ENCODE data around the gene APELA.
"Not testable (repeated sequence)": the region's sequence is repeated elsewhere in the genome, so short reads cannot be mapped to it uniquely, and the experiment has no call there.

Gene APELA, protein sequence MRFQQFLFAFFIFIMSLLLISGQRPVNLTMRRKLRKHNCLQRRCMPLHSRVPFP

DNA sequence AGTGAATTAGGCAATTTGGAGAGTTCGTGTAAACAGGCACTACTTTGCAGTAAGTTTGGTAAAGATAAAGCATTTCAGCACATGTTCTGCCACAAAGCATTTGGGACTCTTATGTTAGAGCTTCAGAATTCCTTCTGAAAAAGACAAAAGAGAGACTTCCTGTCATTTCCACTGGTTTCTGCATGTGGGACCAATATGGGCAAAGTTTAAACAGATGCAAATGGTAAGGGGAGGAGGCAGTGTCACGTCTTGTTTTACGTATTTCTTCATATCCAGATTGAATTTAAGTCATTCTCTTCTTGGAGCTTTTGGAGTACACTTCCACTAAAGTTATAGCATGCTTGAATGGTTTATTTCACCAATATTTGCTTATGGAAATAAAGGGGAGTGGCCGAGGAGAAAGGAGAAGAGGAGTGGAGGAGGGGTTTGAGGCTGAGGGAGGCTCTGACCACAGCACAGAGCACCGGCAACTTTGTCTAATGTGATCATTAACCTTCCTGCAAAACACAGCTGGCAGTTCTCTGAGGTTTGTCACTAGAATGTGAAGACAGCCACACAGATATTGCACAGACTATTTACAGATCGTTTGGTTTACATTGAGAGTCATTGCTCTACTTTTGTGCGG lies at the start of gene APELA:
TSS of gene APELA (plus strand) at position 479 of the 625 bp plus-strand sequence. CDS start 154 bp downstream, outside the sequence.
- DNase-seq (ENCODE audit: low spot score): no peak

DNA sequence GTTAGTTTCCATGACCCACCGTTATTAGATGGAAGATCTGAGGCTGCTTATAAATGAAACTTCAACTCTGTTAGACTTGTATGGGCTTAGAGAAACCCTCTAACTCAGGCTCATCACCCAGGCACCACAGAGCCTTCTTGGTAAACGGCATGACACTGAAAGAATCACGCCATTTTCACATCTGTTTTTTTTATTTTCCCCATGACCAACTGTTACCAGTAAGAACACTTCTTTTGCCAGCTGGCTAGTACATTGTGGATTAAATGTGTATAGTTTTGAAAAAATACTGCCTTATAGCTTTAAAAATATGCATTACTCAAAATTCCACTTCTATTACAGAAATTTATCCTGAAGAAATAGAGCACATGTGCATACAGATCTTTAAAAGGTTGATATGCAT lies 48.0 kb upstream of the APELA start:
- no peak for DNase-seq (ENCODE audit: low spot score)

DNA sequence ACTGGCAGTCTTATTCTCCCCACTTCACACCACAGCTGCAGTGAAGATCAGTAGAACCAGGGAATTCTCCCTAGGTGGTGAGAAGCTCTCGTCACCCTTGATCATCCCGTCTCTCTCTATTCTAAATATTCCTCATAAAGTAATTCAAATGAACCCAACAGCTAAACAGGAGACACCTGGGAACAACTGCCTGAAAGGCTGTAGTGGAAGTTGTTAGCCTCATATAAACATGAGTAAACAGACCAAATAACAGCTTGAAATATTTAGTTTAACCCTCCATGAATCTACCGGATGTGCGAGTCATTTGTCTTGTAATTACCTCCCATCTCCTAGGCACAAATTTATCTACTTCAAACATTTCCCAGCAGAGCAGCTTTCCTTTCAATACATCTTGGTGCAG lies 30.4 kb upstream of the APELA start:
- DNase-seq (ENCODE audit: low spot score): no peak

- no peak for DNase-seq (ENCODE audit: low spot score)
Measured at GRCh38 chr4:164847016-164847415, 30.0 kb upstream of the APELA start.

- no peak for DNase-seq (ENCODE audit: low spot score)
Measured at GRCh38 chr4:164847967-164848649, 28.9 kb upstream of the APELA start.

DNA sequence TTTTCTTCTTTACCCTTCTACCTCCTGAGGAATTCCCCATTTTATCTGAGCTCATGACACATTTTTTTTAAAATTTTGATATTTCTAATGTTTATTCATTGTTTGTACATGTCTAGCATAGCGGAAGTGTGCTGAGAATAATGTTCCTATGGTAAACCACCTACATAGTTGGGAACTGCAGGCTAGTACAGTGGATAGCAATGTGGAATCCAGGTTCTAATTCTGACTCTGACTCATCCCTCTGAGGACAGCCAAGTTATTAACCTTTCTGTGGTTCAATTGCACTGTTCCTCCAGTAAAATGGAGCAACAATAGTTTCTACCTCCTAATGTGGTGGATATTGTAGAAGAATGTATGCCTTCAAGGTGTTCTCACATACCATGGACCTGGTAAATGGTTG lies 20.6 kb upstream of the APELA start:
- DNase-seq (ENCODE audit: low spot score): no peak

- no peak for DNase-seq (ENCODE audit: low spot score)
Measured at GRCh38 chr4:164866817-164867490, 10.0 kb upstream of the APELA start.

DNA sequence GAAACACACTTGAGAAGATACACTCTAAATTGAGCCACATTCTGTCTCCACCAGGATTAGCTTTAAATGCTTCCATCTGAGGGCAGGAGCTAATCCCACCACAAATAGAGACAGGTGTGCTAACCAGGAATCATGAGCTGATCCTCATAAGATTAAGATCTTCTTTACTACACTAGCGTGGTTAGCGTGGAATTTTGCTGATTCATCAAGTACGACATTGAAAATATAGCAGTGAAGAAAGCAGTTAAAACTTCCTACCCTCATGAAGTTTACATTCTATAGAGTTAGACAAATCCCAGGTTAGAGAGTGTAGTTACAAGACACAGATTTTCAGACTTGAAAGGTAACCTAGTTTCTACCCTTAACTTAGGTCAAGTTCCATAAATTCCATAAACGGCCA lies 5.3 kb upstream of the APELA start:
- DNase-seq (ENCODE audit: low spot score): no peak

DNA sequence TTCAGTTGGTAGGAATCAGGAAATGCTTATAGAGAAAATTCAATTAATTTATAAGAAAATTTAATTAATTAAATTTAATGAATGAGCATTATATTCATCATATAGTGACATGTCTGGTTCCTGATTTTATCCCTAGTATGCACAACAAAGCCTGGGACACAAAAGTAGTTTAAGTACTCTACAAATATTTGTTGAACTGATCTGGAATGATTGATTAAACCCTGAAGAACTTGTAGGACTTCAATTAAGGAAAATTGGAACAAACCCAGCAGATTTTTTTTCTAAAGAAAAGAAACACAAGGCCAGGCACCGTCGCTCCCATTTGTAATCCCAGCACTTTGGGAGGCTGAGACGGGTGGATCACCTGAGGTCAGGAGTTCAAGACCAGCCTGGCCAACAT lies 4.5 kb upstream of the APELA start:
- DNase-seq (ENCODE audit: low spot score): no peak

DNA sequence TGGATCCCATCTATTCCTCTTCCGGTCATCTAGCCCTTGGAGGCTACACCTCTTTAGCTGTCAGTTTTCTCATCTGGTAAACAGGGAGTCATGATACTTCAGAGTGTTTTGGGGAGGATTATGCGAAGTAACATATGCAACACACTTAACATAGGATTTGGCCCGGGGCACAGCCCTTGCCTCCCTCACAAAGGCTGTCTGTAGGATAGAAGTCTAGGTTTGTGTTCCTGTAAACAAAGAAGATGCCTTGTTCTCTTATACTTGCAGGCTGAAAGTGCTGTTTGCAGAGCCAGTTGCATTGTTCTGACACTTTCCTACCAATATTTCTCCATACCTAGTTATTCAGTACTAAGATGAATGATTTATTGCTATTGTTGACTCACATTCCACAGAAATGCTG lies 2.2 kb upstream of the APELA start:
- DNase-seq (ENCODE audit: low spot score): no peak

GRCh38 chr4:164880489-164881262 lies 3.7 kb downstream of the APELA start:
- no peak for DNase-seq (ENCODE audit: low spot score)

DNA sequence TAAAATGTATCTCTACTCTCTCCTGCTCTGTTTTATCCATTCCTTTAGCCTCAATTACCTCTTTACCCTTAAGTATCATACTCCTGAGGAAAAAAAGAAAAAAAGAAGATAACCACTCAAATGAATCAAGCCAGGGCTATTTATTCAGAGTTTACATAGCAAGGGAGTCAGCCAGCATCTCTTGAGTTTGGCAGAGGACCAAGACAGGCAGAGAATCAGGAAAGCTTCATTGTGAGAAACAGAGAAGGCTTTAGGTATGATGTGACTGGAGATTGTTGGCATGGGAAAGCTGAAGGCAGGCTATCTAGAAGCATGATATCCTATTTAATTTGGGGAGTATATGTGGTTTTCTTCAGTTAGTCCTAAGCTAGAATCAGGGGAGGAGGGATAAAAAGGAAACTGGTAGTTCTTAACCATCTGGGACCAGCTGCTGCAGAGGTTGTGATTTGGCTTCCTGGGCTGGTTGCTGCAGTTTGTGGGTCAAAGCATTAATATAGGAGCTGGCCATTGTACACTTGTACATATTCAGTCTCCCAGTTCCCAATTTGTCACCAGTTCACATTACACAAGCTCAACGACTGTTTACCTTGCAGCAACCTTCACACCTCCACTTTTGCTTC lies 11.2 kb downstream of the APELA start:
- DNase-seq (ENCODE audit: low spot score): no peak

- DNase-seq (ENCODE audit: low spot score): no peak
Measured at GRCh38 chr4:164890691-164891090, 13.7 kb downstream of the APELA start.

DNA sequence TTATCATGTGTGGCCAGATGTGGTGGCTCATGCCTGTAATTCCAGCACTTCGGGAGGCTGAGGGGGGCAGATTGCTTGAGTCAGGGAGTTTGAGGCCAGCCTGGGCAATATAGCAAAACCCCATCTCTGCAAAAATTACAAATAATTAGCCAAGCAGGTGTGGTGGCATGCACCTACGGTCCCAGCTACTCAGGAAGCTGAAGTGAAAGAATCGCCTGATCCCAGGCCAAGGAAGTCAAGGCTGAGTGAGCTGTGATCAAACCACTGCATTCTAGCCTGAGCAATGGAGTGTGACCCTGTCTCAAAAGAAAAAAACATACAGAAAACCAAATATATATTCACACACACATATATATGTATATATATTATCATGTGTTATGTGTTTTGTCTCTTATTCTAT lies 15.0 kb downstream of the APELA start:
- DNase-seq (ENCODE audit: low spot score): no peak

DNA sequence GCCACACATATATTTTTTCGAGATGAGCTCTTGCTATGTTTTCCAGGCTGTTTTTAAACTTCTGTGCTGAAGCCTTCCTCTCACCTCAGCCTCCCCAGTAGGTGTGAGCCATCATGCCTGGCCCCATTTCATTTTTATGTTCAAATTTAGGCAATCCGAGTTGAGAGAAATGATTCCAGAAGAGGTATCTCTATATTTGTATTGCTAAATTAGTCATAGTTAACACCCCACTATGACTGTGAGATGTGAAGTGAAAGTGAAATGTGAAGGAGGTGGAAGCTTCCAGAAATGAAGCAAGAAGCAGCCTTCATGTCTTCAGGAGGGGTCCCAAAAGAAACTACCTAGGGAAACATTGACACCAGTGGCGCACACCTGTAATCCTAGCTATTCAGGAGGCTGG lies 17.7 kb downstream of the APELA start:
- no peak for DNase-seq (ENCODE audit: low spot score)

- no peak for DNase-seq (ENCODE audit: low spot score)
Measured at GRCh38 chr4:164902608-164903007, 25.6 kb downstream of the APELA start.

DNA sequence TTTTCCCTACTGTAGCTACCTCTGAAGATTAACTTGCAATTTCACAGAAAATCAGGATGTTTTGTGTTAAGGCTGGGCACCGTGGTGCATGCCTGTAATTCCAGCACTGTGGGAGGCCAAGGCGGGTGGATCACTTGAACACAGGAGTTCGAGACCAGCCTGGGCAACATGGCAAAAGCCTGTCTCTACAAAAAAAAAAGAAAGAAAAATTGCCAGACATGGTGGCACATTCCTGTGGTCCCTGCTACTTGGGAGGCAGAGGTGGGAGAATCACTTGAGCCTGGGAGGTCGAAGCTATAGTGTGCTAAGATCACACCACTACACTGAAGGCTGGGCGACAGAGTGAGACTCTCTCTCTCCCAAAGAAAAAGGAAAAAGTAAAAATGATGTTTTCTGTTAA lies 27.4 kb downstream of the APELA start:
- no peak for DNase-seq (ENCODE audit: low spot score)

DNA sequence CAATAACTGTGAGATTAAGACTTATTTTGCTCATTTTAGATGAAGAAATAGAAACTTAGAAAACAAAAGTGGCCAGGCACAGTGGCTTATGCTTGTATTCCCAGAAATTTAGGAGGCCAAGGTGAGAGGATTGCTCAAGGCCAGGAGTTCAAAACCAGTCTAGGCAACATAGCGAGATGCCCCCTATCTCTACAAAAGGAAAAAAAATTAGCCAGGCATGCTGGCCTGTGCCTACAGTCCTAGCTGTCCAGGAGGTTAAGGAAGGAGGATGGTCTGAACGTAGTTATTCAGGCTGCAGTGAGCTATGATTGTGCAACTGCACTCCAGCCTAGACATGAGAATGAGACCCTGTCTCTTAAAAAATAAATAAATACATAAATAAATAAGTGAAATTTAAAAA lies 28.0 kb downstream of the APELA start:
- DNase-seq (ENCODE audit: low spot score): no peak

- DNase-seq (ENCODE audit: low spot score): no peak
Measured at GRCh38 chr4:164906368-164906767, 29.4 kb downstream of the APELA start.

DNA sequence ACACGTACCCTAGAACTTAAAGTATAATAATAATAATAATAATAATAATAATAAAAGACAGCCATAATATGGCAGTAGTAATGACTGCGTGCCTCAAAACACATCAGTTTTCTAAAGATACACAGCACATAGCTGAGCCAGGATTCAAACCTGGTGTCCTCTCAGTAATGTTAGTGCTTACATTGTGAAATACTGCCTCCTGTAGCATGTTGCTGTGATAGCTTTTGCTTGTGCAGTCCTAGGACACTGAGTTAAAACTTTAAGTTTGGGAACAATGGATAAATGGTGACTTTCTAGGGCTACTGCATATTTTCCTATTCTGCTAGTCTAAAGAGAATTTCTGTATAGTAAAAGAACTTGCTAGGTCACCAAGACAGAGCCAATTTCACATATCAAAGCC lies 36.5 kb downstream of the APELA start:
- not testable (repeated sequence) for DNase-seq (ENCODE audit: low spot score)

DNA sequence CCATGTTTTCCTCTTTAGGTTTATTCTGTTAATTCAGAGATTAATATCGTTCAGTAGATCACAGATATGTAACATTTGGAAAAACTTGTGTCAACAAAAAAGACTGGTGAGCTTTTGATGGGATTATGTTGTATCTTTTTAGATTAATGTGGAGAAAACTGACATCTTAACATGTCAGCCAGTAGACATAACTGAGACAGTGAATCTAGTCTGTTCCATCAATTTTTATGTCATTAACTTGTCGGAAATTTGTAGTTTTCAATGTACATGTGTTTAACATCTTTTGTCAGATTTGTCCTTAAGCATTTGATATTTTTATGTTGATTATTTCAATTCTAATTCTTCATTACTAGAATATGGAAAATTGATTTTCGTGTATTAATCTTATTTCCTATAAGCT lies 42.0 kb downstream of the APELA start:
- no peak for DNase-seq (ENCODE audit: low spot score)

GRCh38 chr4:164924670-164925238 lies 47.8 kb downstream of the APELA start:
- DNase-seq (ENCODE audit: low spot score): no peak
